ENCODE results near the gene GNAS.
"Not testable (repeated sequence)": the region's sequence is repeated elsewhere in the genome, so short reads cannot be mapped to it uniquely, and the experiment has no call there.

Gene GNAS

DNA sequence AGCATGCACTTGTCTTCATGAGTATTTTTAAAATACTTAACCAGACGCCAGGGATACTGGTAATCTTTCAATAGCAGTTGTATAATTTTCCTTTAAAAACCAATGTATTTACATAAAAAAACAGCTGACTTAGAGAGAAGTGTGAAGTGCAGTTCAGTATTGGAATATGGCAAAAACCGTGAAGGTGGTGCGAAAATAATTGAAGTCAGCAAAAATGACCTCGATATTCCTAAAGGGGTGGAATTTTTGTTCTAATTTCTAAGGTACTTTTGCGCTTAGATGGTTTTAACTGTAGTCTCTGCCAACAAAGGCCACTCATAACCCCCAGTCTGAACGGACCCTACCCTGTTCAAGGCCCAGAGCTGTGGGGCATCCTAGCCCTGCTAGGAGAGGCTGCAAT, 27.1 kb upstream of the GNAS start:
- intact Hi-C loops (cut with DNase I) = no loop called here

DNA sequence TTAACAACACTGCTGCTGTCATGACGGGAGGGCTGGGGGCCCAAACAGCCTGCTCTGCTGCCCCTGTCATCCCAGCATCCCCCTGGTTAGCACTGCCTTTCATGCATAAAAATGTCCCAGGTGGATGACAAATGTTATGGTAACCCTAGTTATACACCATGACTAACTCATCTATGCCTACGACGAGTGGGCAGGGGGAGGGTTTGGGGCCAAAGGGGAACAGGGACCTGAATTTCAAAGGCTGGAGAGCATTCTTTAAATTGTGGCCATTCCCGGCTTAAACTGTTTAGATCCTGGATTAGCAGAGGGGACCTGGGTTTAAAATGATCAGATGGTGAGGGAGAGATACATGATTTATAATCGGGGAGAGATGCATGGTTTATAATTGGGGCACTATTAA, 26.2 kb upstream of the GNAS start:
- DNase-seq = peak in 1 of 10 donors; percentile 21
- intact Hi-C loops (cut with DNase I) = no loop called here

More for the DNA sequence above, 27.1 kb upstream of the GNAS start:
- no peak for DNase-seq

DNA sequence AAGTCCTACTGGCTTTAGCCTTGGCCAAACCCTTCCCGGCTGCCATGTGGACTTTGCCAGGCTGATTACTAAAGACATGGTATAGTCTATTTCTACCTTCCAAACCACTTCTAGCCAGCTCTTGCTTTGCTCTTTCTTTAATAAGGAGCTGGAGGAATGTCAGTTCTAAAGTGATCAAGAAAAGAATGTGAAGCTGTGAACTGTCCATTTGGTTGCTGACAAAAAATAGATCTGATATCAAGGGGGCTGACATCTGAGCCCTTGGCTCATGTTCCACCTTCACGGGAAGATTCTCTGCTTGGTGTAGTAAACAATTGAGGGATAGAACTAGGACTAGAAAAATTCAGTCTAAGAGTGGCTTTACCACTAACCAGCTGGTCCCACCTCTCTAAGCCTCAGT, 24.4 kb upstream of the GNAS start:
- intact Hi-C loops (cut with DNase I) = no loop called here
- peak in 1 of 10 donors; percentile 16 for DNase-seq

DNA sequence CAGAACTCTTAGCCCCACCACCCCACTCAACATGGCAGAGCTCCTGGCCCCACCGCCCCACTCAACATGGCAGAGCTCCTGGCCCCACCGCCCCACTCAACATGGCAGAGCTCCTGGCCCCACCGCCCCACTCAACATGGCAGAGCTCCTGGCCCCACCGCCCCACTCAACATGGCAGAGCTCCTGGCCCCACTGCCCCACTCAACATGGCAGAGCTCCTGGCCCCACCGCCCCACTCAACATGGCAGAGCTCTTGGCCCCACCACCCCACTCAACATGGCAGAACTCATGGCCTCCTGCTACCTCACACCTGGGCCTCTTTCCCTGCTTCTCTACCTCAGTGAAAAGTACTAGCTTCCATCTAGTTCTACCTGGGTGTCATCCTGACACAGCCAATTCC, 23.7 kb upstream of the GNAS start:
- DNase-seq = peak in 1 of 10 donors; percentile 22
- intact Hi-C loops (cut with DNase I) = not testable (repeated sequence)

DNA sequence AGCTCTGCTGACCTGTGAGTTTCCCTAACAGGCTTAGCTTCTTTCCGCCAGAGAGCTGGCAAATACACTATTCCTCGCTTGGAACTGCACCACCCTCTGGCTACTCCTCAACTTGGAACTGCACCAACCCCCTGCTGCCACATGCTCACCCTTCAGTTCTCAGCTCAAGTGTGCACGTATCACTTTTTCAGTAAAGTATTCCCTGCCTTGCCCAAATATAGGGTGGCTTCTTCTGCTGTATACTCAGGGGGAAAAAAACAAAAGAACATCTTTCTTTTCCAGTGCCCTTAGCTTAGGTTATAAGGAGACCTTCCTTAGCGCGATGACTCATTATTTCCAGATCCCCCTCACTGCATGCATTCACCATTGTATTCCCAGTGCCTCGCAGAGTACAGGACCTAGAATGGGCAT, 23.0 kb upstream of the GNAS start:
- intact Hi-C loops (cut with DNase I) = no loop called here
- DNase-seq = peak in 4 of 10 donors; percentile 28 to 88 (median 30)

DNA sequence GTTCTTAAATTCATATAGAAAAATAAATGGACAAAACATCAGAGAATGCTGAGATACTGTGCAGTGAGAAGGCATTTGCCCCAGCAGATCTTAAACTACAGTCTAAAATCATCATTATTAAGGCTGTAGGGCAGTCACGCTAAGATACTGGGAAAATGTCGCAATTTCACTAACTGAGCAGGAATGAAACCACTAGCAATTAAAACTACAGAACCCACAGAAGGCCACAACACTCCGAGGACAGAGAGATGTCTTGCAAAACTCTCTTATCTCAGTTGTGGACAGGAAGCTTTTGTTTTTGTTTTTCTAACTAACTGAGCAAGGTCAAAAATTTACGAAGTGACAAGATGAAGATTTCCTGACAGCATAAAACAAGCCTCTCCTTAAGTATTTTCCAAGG, 20.1 kb upstream of the GNAS start:
- DNase-seq = no peak
- intact Hi-C loops (cut with DNase I) = no loop called here

DNA sequence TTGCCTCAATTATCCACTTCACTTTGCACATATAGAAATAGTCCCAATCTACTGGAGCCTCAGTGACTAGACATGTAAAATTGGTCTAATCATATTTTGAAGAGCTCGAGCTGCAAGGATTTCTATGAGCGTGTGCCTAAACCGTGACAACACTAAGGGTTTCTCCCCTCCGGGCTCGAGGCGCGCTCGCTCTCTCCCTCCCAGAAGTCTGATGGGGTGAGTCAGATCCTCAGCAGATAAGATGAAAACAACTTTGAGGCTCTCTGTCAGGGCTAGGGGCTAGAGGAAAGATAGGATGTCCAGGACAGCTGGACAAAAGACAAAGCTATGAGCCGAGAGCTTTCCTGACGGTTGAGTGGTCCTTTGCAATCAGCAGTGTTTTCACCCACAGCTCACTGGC, 18.6 kb upstream of the GNAS start:
- intact Hi-C loops (cut with DNase I) = no loop called here
- peak in 1 of 10 donors; percentile 3 for DNase-seq

DNA sequence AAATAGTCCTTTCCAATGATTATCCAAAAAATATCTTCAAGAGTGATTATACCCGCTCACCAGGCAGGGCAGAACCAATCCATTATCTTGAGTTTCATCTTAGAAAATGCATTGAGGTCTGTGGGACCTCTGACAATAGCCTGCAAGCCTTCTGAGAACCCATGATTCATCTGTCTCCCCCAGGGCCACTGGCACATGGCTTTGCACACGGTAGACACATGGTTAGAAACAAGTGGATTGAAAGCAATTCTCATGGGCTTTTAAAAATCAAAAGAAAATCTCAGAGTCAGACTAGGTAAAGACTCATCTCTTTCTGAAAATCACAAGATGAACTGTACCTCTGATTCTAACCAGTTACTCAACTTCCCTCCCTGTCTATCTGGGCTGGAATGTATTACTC, 17.3 kb upstream of the GNAS start:
- intact Hi-C loops (cut with DNase I) = no loop called here
- no peak for DNase-seq

DNA sequence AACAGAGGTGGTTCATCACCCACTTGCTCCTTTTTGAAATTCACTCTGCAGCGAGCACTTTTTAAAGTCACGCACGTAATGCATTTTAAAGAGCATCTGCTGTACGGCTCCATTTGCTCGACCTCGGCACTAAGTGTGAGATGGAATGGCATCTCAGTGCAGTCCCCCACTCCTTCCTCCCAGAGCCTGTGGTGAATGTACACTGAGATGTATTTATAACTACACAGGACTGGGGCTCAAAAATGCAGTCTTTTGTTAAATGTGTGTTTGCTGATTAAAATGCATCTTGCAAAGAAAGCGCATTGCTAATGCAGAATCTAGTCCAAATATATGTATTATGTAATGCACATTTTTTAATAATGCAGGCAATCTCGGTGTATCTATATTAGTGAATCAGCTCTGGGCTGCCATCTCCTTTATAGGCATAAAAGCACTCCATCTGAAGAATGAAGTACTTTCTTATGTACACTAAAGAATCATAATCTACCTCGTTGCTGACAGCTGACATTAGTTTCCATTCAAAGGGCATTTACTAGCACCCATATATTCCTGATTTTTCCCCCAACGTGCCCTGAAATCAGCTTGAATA, 15.8 kb upstream of the GNAS start:
- intact Hi-C loops (cut with DNase I) = no loop called here

DNA sequence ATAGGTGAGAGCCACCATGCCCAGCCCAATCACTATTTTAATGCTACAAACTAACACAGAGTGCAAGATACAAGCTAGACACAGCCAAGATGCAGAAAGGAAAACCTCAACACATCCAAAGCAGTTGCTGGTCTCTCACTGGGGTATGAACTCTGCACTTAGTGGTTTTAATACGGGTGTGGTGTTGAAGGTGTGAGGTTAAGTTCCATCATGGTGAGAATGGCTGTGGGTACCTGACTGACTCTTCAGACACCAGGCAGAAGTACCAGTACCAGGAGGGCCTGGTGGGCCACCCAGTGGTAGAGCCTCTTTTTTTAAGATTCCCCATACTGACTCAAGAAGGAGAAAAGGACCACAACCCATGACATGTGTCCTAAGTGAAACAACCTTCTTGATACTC, 14.8 kb upstream of the GNAS start:
- DNase-seq = no peak
- intact Hi-C loops (cut with DNase I) = no loop called here

More for the DNA sequence above, 15.8 kb upstream of the GNAS start:
- no peak for DNase-seq

DNA sequence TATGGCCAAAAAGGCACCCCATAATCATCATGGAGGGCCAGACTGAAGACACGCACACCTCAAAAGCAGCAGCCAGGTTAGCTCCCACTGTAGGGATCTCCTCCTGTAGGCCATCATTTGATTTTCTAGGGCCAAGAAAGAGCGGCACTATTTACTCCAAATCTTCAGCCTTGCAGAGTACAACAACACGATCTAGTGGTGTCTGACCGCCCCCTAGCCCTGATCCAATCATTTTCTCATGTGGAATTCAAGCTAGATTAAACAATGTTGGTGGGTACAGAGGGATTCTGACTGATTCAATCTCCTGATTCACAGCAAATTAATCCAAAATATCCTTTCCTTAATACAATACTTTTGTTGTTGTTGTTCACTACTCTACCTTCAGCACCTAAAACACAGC, 14.3 kb upstream of the GNAS start:
- intact Hi-C loops (cut with DNase I) = no loop called here
- no peak for DNase-seq

DNA sequence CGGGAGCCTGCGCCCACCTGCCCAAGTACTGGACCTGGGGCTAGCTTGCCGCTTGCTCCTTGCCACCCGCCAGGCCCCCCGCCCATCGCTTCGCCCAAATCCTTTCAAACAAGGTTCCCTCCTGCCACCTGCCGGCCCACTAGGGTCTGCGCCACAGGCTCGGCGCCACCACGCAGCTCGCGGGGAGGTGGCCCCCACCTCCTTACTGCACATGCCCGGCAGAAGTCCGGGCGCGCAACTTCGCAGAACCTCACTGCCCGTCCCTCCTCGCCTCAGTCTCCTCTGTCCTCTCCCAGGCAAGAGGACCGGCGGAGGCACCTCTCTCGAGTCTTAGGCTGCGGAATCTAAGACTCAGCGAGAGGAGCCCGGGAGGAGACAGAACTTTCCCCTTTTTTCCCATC, 13.0 kb upstream of the GNAS start:
- intact Hi-C loops (cut with DNase I) = no loop called here
- peak in 6 of 10 donors; percentile 23 to 90 (median 38) for DNase-seq

DNA sequence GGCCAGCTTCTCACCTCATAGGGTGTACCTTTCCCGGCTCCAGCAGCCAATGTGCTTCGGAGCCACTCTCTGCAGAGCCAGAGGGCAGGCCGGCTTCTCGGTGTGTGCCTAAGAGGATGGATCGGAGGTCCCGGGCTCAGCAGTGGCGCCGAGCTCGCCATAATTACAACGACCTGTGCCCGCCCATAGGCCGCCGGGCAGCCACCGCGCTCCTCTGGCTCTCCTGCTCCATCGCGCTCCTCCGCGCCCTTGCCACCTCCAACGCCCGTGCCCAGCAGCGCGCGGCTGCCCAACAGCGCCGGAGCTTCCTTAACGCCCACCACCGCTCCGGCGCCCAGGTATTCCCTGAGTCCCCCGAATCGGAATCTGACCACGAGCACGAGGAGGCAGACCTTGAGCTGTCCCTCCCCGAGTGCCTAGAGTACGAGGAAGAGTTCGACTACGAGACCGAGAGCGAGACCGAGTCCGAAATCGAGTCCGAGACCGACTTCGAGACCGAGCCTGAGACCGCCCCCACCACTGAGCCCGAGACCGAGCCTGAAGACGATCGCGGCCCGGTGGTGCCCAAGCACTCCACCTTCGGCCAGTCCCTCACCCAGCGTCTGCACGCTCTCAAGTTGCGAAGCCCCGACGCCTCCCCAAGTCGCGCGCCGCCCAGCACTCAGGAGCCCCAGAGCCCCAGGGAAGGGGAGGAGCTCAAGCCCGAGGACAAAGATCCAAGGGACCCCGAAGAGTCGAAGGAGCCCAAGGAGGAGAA, 12.3 kb upstream of the GNAS start:
- no peak for DNase-seq
- intact Hi-C loops (cut with DNase I) = no loop called here

DNA sequence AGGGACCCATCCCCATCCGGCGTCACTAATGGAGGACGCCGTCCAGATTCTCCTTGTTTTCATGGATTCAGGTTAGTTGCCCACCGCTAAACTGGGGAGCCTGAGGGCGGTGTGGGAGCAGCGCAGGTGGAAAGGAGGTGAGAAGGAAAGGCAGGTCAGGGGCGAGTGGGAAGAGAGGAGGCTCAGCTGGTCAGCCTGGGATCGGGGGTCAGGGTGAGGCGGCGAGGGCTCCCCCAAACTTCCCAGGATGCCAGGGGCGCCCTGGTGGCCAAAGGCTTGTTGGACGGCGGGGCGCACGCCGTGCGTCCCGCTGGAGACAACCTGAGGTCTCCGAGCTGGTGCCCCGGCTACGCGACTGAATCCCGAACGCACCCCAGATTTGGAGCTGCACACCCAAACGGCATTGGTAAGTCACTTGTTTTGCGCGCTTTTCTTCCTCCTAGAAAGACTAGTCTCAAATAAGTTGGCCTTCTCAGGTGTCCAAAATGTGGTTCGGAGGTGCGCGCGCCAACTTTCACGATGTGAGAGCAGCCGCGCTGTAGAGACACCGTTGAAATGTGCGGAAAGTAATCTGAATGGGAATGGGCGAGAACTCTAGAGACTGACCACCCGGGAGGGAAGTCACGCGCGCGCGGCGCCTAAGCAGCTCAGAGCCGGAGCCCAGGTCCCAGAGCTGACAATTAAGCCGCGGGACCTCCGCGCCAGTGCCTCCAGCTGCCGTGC, 11.5 kb upstream of the GNAS start:
- intact Hi-C loops (cut with DNase I) = no loop called here

DNA sequence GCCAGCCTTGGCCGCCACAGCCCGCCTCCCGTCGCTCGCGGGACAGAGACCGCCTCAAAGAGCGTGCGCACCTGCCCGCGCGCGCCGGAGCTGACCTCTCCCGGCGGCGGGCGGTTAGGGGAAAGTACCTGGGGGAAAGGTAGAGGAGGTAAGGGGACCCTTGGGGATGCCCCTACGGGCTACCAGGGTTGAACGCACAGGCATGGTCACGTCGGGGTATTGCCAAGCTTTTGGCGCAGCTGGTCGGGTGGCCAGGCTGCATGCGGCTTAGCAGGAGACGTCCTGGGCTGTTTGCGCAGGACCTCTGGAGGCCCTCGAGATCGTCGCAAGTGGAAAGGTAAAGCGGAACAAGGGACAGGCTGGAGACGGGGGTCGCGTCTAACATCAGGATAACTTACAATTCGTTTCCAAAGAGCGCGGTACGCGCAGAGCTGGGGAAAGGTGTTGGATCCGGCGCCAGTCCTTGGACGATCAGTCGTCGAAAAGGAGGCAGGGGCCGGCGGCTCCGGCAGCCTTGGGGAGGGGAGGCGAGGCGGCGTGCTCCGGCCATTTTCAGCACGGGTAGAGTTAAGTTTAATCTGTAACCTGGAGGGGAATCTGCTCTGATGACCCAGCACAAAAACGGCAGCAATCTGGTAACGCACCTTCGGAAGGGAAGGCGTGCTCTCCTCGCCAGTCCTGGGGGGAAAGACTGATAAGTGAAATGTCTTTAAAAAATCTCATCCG, 10.8 kb upstream of the GNAS start:
- intact Hi-C loops (cut with DNase I) = no loop called here
- no peak for DNase-seq

More for the DNA sequence above, 11.5 kb upstream of the GNAS start:
- no peak for DNase-seq

DNA sequence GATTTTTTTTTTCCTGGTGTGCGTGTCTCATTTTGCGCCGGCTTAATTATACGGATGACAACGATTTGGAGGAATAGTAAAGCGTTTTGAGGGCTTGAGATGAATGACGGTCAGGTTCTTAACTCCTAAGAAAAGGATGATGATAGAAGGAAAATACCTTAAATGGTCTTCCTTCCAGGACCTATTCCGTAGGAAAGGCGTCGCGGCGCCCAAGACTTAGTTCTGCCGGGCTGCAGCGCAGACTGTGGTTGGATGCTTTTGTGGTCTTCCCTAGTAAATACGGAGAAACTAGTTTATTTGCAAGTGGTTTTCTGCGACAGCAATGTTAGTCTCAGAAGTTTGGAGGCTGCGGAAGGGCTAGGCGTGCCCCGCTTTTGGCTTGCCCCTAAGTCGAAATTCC, 10.2 kb upstream of the GNAS start:
- DNase-seq = no peak
- intact Hi-C loops (cut with DNase I) = no loop called here

DNA sequence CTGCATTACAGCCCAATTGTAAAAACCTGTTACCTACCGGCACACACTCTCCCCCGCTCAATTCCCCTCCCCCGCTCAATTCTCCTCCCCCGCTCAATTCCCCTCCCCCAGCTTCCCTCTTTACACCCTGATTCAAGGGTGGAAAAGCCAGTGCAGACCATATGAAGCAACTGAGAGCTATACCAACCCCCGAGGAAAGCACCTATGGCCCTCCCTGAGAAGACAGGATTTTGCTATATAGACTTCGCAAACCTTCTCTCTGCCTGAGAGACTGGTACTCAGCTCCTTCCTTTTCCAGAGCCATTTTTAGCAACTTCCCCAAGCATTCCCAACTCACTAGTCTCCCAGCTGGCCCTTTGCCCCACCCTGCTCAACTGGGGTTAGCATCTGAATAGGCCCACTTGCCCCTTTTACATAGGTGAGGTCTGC, 9.4 kb upstream of the GNAS start:
- no peak for DNase-seq
- intact Hi-C loops (cut with DNase I) = no loop called here

DNA sequence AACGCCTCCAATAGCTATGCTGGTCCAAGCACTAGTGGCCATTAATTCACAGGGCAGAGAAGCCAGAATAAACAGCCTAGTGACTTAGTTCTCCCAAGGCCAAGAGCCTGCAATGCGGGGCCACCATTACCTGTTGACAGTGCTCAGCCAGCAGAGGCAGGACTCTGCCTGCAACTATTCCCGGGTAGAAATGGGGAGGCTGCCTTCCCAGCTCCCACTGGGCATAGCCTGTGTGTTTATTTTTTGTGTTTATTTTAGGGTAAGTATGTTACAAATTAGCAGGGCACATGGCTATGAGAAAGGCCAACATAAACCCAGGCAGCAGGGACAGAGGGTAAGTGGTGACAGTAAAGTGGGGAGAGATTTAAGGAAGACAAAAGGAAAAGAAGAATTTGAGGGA, 6.8 kb upstream of the GNAS start:
- no peak for DNase-seq
- intact Hi-C loops (cut with DNase I) = no loop called here

DNA sequence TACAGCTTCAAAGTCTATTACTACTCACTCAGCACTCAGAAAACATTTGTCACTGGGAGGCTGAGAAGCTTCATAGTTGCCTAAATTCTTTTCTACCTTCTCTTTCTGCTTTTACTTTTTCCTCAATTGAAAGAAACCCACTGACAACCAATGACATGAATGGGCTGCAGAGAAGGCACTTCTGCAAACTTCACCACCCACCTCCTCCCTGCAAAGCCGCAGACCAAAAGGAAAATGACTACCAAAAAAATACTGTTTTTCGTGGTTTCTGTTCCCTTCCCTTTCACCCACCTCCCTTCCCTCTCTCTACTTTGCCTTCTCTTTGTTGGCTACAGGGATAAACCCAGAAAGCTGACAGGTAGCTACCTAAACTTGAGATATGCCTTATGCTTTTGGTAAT, 5.1 kb upstream of the GNAS start:
- DNase-seq = no peak
- intact Hi-C loops (cut with DNase I) = no loop called here

DNA sequence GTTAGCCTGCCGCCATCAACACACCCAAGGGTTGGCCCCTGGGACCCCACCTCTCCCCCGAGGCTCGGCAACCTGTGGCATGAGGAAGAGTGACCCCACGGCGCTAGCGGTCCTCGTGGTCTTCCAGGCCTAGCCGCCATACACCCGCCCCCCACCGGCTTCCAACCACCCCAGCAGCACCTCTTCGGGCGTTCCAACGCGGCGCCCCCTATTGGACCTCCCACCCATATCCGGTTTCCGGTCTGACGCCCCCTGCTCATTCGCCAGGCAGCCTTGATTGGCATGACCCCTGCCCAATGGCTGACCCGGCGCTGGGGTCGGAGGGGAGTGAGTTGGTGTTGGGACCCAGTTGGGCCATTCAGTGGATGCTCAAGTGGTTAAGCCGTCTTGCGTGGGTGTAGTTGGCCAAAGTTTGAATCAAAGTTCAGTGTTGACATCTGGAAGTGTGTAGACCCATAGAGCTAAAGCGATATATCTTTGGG, 1.8 kb upstream of the GNAS start, which contains the start of gene GNAS-AS1:
Gene GNAS-AS1 (minus strand): TSS at position 210 of the 482 bp plus-strand sequence.
- DNase-seq = peak; percentile 40 to 94 (median 72)
- intact Hi-C loops (cut with DNase I) = loop anchor here (5.0 to 10.0 kb wide), 2 partner anchors 196 to 613 kb away; partner anchors contain the start of gene STX16
